Activated T-helper 1 cell treated with Interleukin-2 at 50 U/mL for 16 hours (primary cell): ENCODE results near the gene VPS26B.
"Not testable (repeated sequence)": the region's sequence is repeated elsewhere in the genome, so short reads cannot be mapped to it uniquely, and the experiment has no call there.

Source experiments
- DNase-seq: peaks from one replicate; pipeline ENCODE4 v3.0.0-alpha.2; 2020; ENCODE audit warnings: low read depth

VPS26B gene

DNA sequence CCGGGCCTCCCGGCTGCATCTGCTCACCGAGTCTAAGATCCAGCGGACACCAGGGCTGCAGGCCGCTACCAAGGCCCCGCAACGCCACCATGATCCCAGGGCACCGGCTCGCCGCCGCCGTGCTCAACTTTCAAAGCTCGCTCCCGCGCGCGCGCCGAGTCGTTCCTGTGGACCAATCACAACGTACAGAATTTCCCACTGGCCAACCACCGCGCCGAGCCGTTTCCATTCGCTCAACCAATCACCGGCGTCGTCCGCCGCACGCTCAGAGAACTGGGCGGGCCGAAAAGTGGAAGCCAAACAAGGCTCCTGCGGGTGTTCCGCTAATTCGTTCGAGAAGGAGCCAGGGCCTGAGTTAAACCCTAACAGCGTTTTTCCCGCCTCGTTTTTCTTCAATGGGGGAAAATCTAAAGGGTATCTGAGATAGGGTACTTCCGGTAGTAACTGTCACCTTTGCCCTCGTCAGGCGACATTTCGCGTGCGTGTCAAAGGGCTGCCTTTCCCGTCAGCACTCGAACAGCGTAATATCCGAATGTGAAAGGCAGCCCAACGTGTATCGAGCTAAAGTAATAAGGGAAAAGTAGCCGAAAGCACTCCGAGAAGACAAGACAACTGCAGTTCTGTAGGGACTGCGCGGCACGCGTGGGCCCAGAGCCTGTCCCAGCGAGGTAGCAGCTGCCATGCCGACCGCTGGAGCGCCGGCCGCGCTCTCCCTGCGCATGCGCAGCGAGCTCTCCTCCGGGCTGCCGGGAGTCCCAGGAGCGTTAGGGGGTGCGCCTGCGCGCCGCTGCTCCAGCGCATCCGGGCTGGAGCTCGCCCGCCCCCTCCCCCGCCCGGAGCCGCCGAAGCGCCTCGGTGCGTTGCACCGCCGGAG, at the start of gene VPS26B, which contains the start of gene NCAPD3:
VPS26B (plus strand) TSS at position 836 of the 874 bp plus-strand sequence. CDS start 452 bp downstream, outside the sequence.
NCAPD3 (minus strand) TSS at position 132 of the 874 bp plus-strand sequence; CDS start at position 91, 41 bp downstream.
- peak; percentile 89 for DNase-seq

DNA sequence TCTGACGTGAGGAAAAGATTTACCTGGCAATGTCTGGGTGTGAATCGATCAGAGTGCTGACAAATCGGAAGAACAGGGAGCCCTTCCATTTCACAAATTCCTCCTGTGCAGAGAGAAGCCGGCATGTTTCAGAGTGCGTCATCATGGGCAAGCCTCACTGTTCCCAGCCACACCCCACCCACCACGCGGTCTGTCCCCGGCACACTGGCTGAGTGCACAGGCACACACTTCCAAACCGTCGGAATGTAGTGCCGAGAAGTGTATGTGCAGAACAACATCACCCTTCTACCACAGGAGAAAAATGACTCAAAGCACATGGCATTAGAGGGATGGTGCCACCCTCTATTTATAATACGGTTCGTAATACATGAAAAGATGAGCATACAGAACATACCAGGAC, 48.2 kb upstream of the VPS26B start:
- no peak for DNase-seq

DNA sequence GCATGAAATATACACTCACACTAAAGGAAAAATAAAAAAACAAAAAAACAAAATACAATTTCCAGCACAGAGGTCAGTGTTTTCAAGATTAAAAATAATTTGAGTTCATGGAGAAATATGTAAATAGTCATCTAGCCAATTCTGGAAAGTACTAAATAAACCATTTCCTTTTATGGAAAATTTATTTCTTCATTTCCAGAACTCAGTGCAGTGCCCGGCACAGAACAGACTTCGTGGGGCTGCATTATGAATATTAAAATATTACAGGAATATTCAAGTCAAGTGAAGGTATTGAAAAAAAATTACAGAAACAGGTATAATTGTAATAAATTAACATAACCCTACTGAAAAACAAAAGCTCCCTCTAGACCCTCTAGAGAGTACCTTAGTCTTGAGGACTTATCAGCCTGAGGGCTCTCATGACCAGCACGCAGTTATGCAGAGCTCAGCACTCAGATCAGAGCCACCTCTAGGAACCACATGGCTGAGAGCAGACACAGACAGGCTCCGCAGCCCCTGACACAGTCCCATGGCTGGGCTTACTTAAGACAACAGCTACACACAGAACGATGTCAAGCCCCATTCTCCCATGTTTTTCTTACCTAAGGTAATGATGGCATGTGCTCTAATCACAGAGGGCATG, 46.3 kb upstream of the VPS26B start:
- DNase-seq, result no peak

DNA sequence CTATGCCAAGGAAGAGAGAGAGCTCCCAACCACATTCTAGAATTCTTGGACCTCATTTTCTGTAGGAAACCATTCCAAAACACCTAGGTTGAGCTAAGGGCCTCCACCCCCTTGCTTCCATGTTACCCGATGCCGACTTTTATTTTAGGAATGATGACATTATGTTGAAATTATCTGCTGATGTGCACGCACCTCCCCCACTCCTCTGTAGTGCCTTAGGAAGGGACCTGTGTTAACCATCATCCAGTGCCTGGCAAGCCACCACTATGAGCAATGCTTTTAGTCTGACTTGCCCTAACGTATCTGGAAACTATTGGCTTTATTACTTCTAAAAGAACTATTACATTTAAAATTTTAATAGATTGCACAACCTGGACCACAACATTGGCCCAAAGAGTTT, 42.8 kb upstream of the VPS26B start:
- DNase-seq, result no peak

DNA sequence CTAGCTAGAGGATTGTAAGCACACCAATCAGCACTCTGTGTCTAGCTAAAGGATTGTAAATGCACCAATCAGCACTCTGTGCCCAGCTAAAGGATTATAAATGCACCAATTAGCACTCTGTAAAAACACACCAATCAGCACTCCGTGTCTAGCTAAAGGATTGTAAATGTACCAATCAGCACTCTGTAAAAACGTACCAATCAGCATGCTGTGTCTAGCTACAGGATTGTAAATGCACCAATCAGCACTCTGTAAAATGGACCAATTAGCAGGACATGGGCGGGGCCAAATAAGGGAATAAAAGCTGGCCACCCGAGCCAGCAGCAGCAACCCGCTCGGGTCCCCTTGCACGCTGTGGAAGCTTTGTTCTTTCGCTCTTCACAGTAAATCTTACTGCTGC, 36.4 kb upstream of the VPS26B start:
- DNase-seq, result not testable (repeated sequence)

DNA sequence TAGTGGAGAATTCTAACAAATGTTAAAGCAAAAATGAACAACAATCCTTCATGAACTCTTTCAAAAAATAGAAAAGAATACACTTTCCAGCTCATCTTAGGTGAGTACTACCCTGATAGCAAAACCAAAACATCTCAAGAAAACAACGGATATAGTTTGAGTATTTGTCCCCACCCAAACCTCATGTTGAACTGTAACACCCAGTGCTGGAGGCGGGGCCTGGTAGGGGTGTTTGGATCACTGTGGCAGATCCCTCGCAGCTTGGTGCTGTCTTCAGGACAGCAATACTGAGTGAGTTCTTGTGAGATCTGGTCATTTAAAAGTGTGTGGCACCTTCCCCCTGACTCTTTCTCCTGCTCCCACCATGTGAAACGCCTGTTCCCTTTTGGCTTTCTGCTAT, 27.7 kb upstream of the VPS26B start:
- DNase-seq, result no peak

DNA sequence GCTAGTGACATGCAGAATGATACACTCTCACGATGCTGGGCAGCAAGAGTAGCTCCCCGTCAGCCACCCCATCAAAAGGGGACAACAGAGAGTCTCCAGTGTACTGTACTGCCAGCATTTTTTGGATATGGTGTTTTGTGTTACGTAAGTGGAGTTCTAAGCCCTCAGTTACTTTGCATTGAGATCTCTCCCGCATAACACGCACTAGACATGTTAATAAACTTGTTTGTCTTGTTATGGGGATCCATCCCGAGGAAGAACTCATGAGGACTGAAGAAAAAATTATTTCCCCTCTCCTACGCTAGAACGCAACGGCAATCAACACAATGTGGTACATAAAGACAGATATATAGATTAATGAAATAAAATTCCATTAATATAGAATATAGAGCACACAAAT, 24.9 kb upstream of the VPS26B start:
- DNase-seq, result no peak

DNA sequence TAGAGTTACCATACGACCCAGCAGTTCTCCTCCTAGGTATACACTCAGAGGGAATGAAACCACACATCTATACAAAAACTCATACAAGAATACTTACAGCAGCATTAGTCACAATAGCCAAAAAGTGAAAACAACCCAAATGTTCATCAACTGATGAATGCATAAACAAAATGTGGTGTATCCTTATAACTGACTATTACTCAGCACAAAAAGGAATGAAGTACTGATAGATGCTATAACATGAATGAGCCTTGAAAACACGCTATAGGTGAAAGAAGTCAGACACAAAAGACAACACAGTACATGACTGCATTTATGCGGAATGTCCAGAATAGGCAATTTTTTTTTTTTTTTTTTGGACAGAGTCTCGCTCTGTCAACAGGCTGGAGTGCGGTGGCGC, 23.8 kb upstream of the VPS26B start:
- DNase-seq, result no peak

DNA sequence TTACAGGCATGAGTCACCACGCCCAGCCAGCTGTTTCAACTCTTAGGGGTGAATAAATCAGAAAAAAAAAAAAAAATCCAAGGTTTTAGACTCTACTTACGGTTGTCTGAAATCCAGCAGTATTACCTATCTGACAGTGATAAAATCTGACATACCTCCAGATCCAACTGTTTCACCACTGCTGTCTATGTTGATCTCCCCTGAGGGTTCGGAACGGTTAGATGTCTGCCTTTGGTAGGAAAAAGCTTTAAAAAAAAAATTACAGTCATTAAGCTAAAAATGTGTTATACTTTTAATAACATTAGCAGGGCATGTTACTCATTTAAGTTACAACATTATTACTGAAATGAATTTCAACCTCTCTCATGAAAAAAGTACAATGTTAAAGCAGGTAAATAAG, 21.8 kb upstream of the VPS26B start:
- no peak for DNase-seq

DNA sequence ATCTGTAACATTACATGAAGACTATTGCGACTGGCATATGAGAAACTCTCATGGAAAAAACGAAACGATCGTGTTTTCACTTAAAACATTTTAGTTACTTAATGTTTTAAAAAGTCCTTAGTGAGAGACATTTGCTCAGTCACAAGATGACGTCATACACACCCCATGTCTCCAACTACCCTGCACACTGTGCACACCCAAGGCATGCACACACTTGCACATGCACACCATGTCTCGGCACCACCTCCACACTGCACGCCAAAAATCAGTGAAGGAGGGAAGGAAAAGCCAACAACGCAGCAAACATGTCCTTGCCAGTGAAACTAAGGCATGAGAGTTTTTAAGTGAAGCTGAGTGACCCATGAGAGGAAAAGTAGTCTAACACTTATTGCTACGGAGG, 18.7 kb upstream of the VPS26B start:
- DNase-seq, result no peak

DNA sequence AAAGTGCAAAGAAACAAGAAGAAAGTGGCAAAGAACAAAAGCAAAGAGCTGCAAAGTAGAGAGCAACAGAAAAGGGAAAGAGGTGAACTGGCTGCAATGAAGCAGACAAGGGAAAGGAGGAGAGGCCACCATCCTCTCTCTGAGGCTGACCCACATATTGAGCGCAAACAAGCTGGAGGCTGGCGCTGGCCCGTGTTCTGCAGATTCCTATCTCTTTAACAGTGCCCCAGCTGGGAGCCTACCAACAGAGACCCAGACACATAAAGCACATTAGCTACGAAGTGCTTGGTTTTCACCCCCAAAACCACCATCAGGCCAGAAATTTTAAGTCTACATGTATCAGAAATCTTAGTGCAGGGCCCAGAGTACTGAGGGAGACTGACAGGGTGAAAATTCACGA, 18.3 kb upstream of the VPS26B start:
- DNase-seq, result no peak

DNA sequence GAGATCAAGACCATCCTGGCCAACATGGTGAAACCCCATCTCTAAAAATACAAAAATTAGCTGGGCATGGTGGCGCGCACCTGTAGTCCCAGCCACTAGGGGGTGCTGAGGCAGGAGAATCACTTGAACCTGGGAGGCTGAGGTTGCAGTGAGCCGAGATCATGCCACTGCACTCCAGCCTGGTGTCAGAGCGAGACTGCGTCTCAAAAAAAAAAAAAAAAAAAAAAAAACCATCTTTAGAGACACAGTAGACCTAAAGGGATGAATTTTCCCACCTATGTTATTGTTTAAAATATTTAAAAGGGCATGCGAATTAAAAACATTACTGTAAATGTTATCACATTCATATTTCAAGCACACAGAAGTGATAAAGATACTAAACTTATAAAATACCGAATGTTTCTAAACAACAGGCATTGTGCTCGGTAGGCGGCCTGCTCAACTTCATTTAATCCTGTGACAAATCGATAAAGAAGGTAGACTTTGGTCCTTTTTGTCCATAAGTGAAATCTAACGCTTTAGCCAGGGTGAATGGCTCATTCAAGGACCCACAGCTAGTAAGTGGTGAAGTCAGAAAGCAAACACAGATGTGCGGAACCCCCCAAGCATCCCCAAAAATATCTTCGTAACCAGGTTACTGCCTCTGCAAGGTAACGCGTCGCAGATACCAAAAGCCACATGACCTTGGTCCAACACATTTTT, 16.8 kb upstream of the VPS26B start:
- peak; percentile 47 for DNase-seq

DNA sequence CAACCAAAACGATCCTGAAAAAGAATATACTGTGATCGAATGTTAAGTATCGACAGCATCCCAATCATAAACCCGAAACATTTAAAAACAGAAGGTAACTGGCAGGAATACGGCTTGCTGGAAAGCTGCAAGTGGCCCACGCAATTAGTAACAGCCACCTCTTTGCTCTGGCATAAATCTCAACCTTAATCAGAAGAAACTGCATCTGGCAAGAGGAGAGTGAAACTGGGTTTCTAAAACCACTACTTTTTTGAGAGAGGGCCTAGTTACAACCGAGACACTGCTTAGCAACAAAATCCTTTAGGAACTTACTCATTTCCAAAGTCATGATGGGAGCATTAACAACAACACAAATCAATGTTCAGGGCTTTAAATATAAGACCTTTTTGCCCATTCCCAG, 8.6 kb upstream of the VPS26B start:
- DNase-seq, result no peak

DNA sequence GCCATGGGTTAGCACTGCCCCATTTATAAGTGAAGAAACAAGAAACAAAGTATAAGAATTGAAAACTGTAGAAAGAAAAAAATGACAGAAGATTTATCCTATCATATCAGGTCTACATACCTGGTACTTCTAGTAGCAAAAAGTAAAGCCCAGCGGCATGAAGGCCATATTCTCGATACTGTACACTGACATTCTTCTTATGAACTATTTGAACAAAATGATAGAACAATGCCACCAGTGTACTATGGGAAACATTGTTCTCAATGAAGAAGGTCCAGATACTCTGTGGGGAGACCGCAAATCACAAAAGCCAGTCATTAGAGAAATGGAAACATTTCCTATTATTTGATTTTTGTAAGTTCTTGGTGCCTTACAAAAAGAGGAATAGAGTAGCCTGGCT, 7.7 kb upstream of the VPS26B start:
- DNase-seq, result no peak

DNA sequence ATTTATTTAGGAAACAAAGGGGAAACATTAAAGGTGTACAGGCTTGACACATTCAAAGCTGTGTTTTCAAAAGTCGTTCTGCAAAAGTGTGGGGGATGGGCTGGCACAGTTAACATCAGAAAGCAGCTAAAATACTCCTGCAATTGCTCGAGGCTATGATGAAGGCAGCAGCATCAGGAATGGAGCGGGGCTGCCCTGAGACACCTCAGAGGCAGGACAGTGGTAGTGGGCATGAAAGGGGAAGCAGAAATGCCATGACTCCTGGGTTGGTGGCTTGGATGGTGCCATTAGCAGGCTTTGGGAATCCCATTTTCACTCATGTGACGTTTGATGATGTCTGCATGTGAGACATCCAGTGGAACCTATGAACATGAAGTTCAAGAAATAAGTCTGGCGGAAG, 1.4 kb upstream of the VPS26B start:
- no peak for DNase-seq

DNA sequence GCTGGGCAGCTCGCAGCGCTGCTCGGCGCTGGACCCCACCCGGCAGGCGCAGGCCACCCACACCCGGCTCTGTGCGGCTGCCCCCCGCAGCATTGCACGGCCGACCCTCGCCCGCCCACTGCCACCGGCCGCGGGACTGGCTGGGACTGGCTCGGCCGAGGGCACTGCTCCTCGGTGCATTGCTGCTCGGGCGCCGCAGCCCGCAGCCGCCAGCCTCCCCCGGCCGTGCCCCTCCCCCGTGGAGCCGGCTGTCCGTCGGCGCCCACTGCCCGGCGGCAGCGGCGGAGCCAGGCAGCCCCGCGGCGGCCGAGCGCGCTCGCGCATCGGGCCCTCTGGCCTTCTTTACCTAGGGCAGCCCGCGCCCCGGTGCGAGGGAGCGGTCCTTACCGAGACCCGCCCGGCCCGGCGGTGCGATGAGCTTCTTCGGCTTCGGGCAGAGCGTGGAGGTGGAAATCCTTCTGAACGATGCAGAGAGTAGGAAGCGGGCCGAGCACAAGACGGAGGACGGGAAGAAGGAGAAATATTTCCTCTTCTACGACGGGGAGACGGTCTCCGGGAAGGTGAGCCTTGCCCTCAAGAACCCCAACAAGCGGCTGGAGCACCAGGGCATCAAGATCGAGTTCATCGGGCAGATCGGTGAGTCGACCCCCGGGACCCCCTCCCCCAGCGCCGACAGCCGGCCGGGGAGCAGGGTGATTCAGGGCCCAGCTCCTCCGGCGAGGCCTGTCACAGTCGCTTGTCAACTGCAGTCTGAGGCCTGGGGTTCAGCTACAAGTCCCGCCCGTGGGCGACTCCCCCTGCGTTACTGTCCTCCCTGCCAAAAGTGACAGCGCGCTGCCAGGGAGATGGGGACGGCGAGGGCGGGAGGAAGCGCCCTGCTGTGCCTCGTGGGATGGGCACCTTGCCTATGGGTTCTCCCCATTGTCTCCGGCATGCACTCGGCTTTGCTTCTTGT, 516 bp downstream of the VPS26B start:
- peak; percentile 32 for DNase-seq

DNA sequence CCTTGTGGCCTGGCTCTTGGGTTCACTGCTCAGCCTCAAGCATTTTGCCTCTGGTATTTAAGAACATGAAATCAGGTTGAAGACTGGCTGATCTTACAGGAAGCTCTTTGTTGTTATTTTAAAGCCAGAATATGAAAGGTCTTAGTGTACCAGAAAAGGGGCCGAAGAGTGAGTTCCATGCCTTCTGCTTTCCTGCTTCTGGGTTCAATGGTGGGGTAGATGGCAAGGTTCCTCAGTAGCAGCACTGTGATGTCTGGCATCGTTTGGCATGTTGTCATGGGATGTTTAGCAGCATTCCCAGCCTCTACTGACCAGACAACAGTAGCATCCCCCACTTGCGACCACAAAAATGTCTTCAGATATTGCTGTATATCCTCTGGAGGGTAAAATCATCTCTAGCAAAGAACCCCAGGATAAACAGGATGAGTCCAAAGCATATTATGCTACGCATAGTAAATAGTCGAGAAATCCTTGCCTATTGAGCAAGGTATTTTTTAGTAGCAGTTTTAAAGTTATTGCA, 2.4 kb downstream of the VPS26B start:
- no peak for DNase-seq

DNA sequence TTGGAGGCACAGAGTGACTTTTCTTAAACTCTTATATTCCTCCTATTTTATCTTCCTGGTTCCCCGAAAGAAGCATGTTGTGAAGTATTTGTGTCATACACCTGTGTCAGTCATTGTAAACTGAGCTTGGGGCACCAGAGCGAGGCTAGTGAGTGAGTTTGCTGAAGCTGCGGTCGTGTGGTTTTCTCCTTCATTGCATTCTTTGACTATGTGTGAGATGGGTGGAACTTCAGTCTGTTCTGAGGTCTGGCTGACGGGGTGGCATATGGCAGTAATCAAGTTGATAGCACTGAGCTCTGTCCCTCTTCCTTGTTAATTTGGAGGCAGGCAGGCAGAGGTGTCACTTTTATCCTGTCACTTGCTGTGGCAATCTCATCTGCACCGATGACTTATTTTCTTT, 4.2 kb downstream of the VPS26B start:
- no peak for DNase-seq

DNA sequence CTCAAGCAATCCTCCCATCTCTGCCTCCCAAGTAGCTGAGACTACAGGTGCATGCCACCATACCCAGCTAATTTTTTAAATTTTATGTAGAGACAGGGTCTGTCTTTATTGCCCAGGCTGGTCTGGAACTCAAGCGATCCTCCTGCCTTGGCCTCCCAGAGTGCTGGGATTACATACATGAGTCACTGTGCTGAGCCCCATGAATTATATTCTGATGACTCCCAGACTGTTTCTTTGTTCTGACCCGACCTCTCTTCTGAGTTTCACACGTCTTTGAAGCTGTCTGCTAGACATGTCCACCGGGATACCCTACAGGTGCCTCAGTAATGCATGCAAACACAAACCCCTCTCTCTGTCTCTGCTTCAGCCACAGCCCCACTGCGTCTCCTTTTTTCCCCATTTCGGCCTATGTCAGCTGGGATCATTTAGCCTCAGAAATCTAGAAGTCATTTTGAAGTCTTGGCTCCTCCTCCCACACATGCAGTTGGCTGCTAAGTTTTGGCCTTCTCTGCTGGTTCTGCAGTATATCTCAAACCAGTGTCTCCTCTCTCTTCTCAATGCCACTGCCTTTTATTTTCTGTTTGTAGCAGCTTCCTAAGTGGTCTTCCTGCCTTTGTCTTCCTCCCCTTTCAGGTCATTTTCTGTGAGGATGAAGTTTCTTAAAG, 4.8 kb downstream of the VPS26B start:
- no peak for DNase-seq

DNA sequence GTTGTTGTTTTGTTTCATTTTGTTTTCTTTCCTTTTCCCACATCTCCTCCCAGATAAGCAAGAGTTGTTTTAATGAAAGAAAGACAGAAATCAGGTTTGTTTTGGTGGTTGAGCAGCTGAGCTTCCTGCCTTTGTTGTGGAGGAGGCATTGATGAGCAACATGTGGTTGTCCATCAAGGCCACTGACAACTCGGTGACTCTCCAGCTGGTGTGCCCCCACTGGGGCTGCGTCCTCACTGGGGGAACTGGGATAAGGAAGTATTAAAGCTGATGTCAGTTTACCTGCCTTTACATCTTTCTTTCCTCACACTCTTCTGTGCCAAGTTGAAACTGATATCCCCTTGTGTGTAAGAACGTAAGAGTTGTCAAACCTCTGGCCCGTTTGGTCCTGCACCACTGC, 5.9 kb downstream of the VPS26B start:
- DNase-seq, result no peak
